ENCODE data around the gene RERE.

- TF ChIP-seq CTCF (IDR thresholded peaks at IDR 0.05) (no peak), POLR2A (IDR thresholded peaks at IDR 0.05) (no peak)
These were observed 17.0 kb downstream of the RERE start for GRCh38 chr1:8800416-8800815.

Measured in uterus (tissue), 2 donors.